GM20431 (cell line): ENCODE results near the gene ENPEP.

ENCODE experiments used
- in situ Hi-C: fragments of 300-500 bp; cut with MseI, MboI; formaldehyde crosslinking; loops from one replicate; pipeline ENCODE4 v1.15.0; 2020; ENCODE audit warnings: low sequenced_read_pairs; ENCODE audit not compliant: unreplicated experiment

The ENPEP gene

DNA sequence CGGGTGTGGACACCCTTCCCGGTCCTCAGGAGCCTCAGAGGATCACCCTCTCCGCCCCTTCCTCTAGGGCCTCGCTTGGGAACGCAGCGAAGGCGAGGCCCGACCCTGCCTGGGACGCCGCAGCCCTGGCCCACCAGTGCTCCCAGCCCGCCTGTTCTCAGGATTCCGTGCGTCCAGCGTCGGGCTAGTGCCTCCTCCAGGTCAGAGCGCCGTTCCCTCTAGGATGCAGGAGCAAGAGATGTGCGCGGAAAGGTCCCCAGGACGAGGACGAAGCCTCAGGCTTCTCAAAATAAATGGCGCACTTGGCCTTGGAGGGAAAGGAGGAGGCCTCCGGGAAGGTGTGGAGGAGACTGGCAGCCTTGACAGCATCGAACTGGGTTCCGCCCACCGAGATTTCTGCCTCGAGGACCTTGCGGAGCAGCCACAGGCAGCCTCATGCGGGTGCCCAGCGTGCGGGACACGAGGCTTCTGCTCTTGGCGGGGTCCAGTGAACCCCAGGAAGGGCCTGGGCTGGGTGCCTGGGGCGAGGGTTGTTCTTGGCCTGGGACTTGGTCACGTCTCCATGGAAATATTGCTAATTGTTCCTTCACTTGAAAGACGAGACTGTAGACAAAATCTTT, 111.8 kb downstream of the ENPEP start:
- in situ Hi-C loops: no loop called here

DNA sequence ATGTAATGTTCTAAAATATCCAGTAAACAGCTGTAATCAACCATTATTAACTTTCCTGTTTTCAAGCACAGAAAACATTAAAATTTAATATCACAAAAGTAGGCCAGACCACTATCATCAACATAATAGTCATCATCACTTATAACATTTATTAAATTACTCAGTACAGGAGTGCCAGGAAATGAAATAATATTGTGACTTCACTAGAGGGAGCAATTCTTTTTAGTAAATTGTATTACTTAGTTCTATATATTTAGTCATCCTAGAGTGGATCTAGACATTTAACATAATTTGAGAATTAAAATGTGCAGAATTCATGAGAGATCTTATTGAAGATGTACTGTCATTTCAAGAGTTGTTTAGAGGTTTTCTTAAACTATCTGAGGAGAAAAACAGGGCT, 113.3 kb downstream of the ENPEP start:
- in situ Hi-C loops: no loop called here

GRCh38 chr4:110595583-110595982, 119.6 kb downstream of the ENPEP start:
- in situ Hi-C loops: no loop called here

DNA sequence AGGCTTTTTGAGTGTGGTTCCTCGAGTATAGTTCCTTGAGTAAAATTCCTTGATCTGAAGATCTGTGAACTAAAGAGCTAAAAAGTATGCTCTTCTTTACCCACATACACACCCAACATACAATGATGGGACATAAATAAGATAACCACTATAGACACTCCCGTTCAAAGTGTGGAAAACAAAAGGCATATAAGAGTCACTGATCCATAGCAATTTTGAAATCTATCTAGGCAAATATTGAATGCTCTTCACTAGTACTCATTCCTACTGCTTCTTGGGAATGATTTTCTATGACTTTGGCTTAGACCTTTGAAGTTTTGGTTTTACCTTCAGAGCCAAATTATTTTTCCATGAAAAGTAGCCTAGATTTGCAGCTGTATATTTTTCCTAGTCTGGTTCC, 120.5 kb downstream of the ENPEP start:
- in situ Hi-C loops: no loop called here

- in situ Hi-C loops: no loop called here
Measured at GRCh38 chr4:110597582-110597981, 121.6 kb downstream of the ENPEP start.

- in situ Hi-C loops: no loop called here
Measured at GRCh38 chr4:110602061-110602460, 126.1 kb downstream of the ENPEP start.

- in situ Hi-C loops: no loop called here
Measured at GRCh38 chr4:110605077-110605476, 129.1 kb downstream of the ENPEP start.

- in situ Hi-C loops: no loop called here
Measured at GRCh38 chr4:110609044-110609750, 133.2 kb downstream of the ENPEP start.

GRCh38 chr4:110610620-110610939, 134.6 kb downstream of the ENPEP start:
- in situ Hi-C loops: no loop called here

GRCh38 chr4:110610940-110611831, 135.2 kb downstream of the ENPEP start:
- in situ Hi-C loops: no loop called here

- in situ Hi-C loops: no loop called here
Measured at GRCh38 chr4:110611968-110612447, 136.1 kb downstream of the ENPEP start.

GRCh38 chr4:110612631-110613269, 136.8 kb downstream of the ENPEP start:
- in situ Hi-C loops: no loop called here

- in situ Hi-C loops: no loop called here
Measured at GRCh38 chr4:110613745-110614144, 137.8 kb downstream of the ENPEP start.

DNA sequence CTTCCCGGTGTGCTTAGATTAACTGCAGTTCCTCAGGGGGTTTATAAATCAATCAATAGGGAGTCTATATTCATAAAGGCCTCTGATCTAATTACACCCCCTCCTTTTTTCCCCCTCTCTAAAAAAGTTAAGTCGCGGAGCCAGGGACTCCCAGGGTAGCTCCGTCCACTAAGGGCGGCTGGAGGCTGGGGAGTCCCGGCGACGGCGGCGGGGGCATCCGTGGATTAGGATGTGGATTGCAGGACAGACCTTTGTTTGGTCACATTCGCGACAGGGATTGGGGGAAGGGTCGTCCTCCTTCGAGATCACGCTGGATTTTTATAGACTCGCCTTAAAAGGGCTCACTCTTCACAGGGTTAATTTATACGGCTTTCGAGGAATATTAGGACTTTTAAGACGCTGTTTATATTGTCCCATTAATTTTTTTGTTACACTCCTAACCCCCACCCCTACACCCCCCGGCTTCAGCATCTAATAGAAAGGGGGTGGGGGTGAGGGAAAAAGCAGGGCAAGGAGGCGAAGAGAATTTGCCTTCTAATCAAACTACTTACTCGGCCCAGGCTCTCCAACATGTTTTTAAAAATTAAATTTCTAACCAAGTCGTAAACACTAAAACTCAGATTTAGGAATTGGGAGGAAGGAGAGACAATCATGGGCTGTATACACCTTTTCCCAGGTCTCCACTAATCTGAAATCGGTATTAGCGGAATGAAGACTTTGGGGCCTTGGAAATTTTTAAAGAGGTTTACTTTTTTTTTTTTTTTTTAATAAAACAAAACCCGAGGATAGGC, 138.4 kb downstream of the ENPEP start:
- in situ Hi-C loops: no loop called here
